ENCODE measurements around the gene CTSH. TPM values are rescaled to one million over a fixed set of nuclear protein-coding genes. Genes with fewer than 3 reads are reported as not detected.
A peak's percentile ranks its signal among the peaks of the same experiment; 100 is the strongest.
"Not testable (repeated sequence)": the region's sequence is repeated elsewhere in the genome, so short reads cannot be mapped to it uniquely, and the experiment has no call there.

Gene CTSH
- total and polyA plus RNA-seq, 2 of the 13 experiments (the other 11 are each of a cell fraction or from before 2014, with no cell fraction given), result 265 to 653 TPM

- no peaks in the 10 kb centered on the region for H4K20me1 ChIP-seq (ENCODE audit: insufficient read depth, low read length)
- H3K4me1 ChIP-seq (ENCODE audit: insufficient read depth, low read length), result no peaks in the 10 kb centered on the region
- WGBS (ENCODE audit: low lambda C conversion rate), result 98% methylated on average over 14 of the region's 14 CpGs
- H3K9me3 ChIP-seq (ENCODE audit: low read length), result no peaks in the 10 kb centered on the region
- TF ChIP-seq, protein P1, sequence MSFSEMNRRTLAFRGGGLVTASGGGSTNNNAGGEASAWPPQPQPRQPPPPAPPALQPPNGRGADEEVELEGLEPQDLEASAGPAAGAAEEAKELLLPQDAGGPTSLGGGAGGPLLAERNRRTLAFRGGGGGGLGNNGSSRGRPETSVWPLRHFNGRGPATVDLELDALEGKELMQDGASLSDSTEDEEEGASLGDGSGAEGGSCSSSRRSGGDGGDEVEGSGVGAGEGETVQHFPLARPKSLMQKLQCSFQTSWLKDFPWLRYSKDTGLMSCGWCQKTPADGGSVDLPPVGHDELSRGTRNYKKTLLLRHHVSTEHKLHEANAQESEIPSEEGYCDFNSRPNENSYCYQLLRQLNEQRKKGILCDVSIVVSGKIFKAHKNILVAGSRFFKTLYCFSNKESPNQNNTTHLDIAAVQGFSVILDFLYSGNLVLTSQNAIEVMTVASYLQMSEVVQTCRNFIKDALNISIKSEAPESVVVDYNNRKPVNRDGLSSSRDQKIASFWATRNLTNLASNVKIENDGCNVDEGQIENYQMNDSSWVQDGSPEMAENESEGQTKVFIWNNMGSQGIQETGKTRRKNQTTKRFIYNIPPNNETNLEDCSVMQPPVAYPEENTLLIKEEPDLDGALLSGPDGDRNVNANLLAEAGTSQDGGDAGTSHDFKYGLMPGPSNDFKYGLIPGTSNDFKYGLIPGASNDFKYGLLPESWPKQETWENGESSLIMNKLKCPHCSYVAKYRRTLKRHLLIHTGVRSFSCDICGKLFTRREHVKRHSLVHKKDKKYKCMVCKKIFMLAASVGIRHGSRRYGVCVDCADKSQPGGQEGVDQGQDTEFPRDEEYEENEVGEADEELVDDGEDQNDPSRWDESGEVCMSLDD (CRISPR knock-in tag; IDR thresholded peaks at IDR 0.05; ENCODE audit: borderline replicate concordance), result no peak
- TF ChIP-seq AGO2 (optimal IDR thresholded peaks at IDR 0.05; ENCODE audit: low read depth, low read length) (peak; percentile 54), MLLT10 (CRISPR knock-in tag; IDR thresholded peaks at IDR 0.05) (no peak), ELF3 (CRISPR knock-in tag; IDR thresholded peaks at IDR 0.05) (no peak)
- TF ChIP-seq, protein P2, sequence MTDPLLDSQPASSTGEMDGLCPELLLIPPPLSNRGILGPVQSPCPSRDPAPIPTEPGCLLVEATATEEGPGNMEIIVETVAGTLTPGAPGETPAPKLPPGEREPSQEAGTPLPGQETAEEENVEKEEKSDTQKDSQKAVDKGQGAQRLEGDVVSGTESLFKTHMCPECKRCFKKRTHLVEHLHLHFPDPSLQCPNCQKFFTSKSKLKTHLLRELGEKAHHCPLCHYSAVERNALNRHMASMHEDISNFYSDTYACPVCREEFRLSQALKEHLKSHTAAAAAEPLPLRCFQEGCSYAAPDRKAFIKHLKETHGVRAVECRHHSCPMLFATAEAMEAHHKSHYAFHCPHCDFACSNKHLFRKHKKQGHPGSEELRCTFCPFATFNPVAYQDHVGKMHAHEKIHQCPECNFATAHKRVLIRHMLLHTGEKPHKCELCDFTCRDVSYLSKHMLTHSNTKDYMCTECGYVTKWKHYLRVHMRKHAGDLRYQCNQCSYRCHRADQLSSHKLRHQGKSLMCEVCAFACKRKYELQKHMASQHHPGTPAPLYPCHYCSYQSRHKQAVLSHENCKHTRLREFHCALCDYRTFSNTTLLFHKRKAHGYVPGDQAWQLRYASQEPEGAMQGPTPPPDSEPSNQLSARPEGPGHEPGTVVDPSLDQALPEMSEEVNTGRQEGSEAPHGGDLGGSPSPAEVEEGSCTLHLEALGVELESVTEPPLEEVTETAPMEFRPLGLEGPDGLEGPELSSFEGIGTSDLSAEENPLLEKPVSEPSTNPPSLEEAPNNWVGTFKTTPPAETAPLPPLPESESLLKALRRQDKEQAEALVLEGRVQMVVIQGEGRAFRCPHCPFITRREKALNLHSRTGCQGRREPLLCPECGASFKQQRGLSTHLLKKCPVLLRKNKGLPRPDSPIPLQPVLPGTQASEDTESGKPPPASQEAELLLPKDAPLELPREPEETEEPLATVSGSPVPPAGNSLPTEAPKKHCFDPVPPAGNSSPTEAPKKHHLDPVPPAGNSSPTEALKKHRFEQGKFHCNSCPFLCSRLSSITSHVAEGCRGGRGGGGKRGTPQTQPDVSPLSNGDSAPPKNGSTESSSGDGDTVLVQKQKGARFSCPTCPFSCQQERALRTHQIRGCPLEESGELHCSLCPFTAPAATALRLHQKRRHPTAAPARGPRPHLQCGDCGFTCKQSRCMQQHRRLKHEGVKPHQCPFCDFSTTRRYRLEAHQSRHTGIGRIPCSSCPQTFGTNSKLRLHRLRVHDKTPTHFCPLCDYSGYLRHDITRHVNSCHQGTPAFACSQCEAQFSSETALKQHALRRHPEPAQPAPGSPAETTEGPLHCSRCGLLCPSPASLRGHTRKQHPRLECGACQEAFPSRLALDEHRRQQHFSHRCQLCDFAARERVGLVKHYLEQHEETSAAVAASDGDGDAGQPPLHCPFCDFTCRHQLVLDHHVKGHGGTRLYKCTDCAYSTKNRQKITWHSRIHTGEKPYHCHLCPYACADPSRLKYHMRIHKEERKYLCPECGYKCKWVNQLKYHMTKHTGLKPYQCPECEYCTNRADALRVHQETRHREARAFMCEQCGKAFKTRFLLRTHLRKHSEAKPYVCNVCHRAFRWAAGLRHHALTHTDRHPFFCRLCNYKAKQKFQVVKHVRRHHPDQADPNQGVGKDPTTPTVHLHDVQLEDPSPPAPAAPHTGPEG (CRISPR knock-in tag; IDR thresholded peaks at IDR 0.05), result no peak
- no TSS peak for BruUV-seq (replicated peaks)
- DNase-seq (ENCODE audit: low spot score), result no peak
- POLR2A ChIA-PET, result no interaction called here
- H3K27ac ChIP-seq (ENCODE audit: extremely low read length, insufficient read depth, low read length), result no peak overlapping the region
- no peak for ATAC-seq
- H3K27me3 ChIP-seq (ENCODE audit: control insufficient read depth in 1 of 2, insufficient read depth in 2 of 2, low read length in 2 of 2), result no peaks in the 10 kb centered on the region
- no peak overlapping the region for H3K9ac ChIP-seq (ENCODE audit: insufficient read depth, low read depth, low read length)
- no peak overlapping the region for H2AFZ ChIP-seq (ENCODE audit: low read length)
- no peak overlapping the region for H3K4me3 ChIP-seq (replicated peaks in 1 of 3; ENCODE audit: insufficient read depth in 1 of 3, low read depth in 2 of 3, low read length in 3 of 3)
- intact Hi-C loops (cut with micrococcal nuclease; ENCODE audit: unreplicated experiment), result no loop called here
- no peak overlapping the region for H3K4me2 ChIP-seq (ENCODE audit: low read depth, low read length)
- no peaks in the 10 kb centered on the region for H3K79me2 ChIP-seq (ENCODE audit: insufficient read depth, low read length)
- in situ Hi-C loops (cut with HindIII; ENCODE audit: extremely low pct_ligation_motif_present, low pct_unique_long_range_greater_than_20kb), result no loop called here
- peaks cover 30 to 75% of the 10 kb centered on the region in 2 experiments; a peak in 4 of 5 replicates for H3K36me3 ChIP-seq (replicated peaks in 1 of 2; ENCODE audit: control insufficient read depth in 1 of 2, insufficient read depth in 2 of 2, low read length in 2 of 2)
- CTCF ChIA-PET (ENCODE audit: low intra/inter-chr PET ratio, low total read pairs), result no interaction called here
- no peak for FAIRE-seq
These were observed 16.2 kb downstream of the CTSH start for GRCh38 chr15:78928616-78929093.

GRCh38 chr15:78928176-78928575, 16.7 kb downstream of the CTSH start:
- 97% methylated on average over 14 of the region's 14 CpGs for WGBS (ENCODE audit: low lambda C conversion rate)
- intact Hi-C loops (cut with micrococcal nuclease; ENCODE audit: unreplicated experiment); H3K27me3 ChIP-seq (ENCODE audit: control insufficient read depth in 1 of 2, insufficient read depth in 2 of 2, low read length in 2 of 2); BruUV-seq (replicated peaks); H3K9ac ChIP-seq (ENCODE audit: insufficient read depth, low read depth, low read length); H3K4me3 ChIP-seq (replicated peaks in 1 of 3; ENCODE audit: insufficient read depth in 1 of 3, low read depth in 2 of 3, low read length in 3 of 3); H3K4me2 ChIP-seq (ENCODE audit: low read depth, low read length); ATAC-seq; FAIRE-seq; H4K20me1 ChIP-seq (ENCODE audit: insufficient read depth, low read length); POLR2A ChIA-PET; H3K27ac ChIP-seq (ENCODE audit: extremely low read length, insufficient read depth, low read length); H3K79me2 ChIP-seq (ENCODE audit: insufficient read depth, low read length); H3K4me1 ChIP-seq (ENCODE audit: insufficient read depth, low read length); CTCF ChIA-PET (ENCODE audit: low intra/inter-chr PET ratio, low total read pairs); H3K9me3 ChIP-seq (ENCODE audit: low read length); H2AFZ ChIP-seq (ENCODE audit: low read length); in situ Hi-C loops (cut with HindIII; ENCODE audit: extremely low pct_ligation_motif_present, low pct_unique_long_range_greater_than_20kb); DNase-seq (ENCODE audit: low spot score): not testable (repeated sequence)
- H3K36me3 ChIP-seq (replicated peaks in 1 of 2; ENCODE audit: control insufficient read depth in 1 of 2, insufficient read depth in 2 of 2, low read length in 2 of 2), result peaks cover 31 to 75% of the 10 kb centered on the region in 2 experiments; a peak in 4 of 5 replicates
